HG02943 (cell line): Measurements from ENCODE around the gene KCNN1.
A peak's percentile ranks its signal among the peaks of the same experiment; 100 is the strongest.
"Not testable (repeated sequence)": the region's sequence is repeated elsewhere in the genome, so short reads cannot be mapped to it uniquely, and the experiment has no call there.

Source experiments
- ATAC-seq: cut with Tn5 transposase; IDR thresholded peaks from one replicate; pipeline ENCODE4 v1.9.1; 2021; ENCODE audit warnings: mild to moderate bottlenecking, low read depth, moderate library complexity; ENCODE audit not compliant: unreplicated experiment

KCNN1 gene

GRCh38 chr19:17966550-17967256, at the start of gene KCNN1:
TSS of gene KCNN1 (plus strand) at chr19:17967107. CDS start at chr19:17973889, 6,782 bp downstream.
- ATAC-seq = no peak

- not testable (repeated sequence) for ATAC-seq
Observed at GRCh38 chr19:17918151-17918550, 48.8 kb upstream of the KCNN1 start.

- not testable (repeated sequence) for ATAC-seq
Observed at GRCh38 chr19:17919122-17919521, 47.8 kb upstream of the KCNN1 start.

- no peak for ATAC-seq
Observed at GRCh38 chr19:17920527-17920926, 46.4 kb upstream of the KCNN1 start.

GRCh38 chr19:17922138-17922537, 44.8 kb upstream of the KCNN1 start:
- no peak for ATAC-seq

GRCh38 chr19:17926044-17926443, 40.9 kb upstream of the KCNN1 start:
- no peak for ATAC-seq

GRCh38 chr19:17929056-17929455, 37.9 kb upstream of the KCNN1 start:
- no peak for ATAC-seq

GRCh38 chr19:17931532-17932191, 35.2 kb upstream of the KCNN1 start:
- ATAC-seq = no peak

- peak; percentile 69 for ATAC-seq
Observed at GRCh38 chr19:17932485-17933338, 34.2 kb upstream of the KCNN1 start, which contains the start of gene CCDC124. TSS of gene CCDC124 (plus strand) at chr19:17933015. CDS start at chr19:17936421, 3,406 bp downstream.

- ATAC-seq = no peak
Observed at GRCh38 chr19:17933414-17934129, 33.3 kb upstream of the KCNN1 start.

- ATAC-seq = no peak
Observed at GRCh38 chr19:17936379-17936778, 30.5 kb upstream of the KCNN1 start.

- ATAC-seq = no peak
Observed at GRCh38 chr19:17937371-17937900, 29.5 kb upstream of the KCNN1 start.

- no peak for ATAC-seq
Observed at GRCh38 chr19:17938092-17938845, 28.6 kb upstream of the KCNN1 start.

GRCh38 chr19:17942181-17942580, 24.7 kb upstream of the KCNN1 start:
- no peak for ATAC-seq

- no peak for ATAC-seq
Observed at GRCh38 chr19:17942582-17943273, 24.2 kb upstream of the KCNN1 start.

GRCh38 chr19:17943274-17944221, 23.4 kb upstream of the KCNN1 start:
- no peak for ATAC-seq

GRCh38 chr19:17944301-17944700, 22.6 kb upstream of the KCNN1 start:
- no peak for ATAC-seq
